Measurements from ENCODE around the gene MAPT.

MAPT gene

DNA sequence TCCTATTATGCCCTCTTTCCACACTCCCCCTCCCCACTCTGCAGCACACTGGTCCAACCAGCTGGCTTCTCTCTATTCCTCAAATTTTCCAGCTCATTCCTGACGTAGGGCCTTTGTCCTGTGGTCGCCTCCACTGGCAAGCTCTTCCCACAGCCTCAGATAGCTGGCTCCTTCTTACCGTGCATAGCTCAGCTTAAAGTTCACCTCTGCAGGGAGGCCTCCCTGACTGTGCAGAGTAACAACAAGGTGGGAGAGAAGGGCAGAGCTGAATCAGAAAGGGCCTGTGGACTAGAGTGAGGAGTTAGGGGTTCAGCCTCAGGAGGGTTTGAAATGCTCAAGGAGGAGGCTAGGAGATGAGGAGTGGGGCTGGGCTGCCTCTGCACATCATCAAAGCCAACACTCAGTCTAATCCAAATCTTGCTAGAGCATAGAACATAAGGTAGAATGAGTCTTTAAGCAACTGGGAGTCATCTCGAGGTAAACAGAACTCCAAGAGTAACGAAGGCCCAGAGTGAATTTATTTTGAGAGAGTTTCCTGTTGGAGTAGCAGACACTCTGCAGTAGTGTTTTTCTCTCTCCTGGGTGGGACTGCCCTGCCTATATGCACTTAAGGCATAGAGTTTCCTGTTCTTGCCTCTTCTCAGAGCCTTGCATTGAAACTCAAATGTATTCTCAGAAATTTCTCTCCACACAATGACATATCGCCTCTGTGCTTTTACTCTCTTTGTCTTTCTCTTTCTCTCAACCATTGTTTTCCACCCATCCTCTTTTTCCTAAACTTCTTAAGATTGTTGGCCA, 30.3 kb upstream of the MAPT start:
- DNase-seq: no peak

DNA sequence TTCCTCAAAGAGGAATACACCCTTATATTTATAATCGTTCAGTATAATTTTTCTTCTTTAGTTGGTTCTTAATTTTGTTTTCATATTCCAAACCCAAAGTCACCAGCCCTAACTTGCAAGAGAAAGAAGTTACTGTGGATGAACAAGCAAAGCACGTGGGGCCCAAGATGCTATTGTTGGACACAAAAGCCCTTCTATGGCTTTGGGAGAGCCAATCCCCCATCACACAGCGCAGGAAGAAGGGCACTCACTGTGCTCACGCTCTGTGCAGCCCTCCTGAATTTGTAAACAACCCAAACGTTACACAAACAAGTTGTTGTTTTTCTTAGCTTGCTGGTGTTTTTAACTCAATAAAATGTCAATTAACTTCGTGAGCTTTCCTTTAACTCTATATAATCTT, 27.2 kb upstream of the MAPT start:
- DNase-seq: no peak

DNA sequence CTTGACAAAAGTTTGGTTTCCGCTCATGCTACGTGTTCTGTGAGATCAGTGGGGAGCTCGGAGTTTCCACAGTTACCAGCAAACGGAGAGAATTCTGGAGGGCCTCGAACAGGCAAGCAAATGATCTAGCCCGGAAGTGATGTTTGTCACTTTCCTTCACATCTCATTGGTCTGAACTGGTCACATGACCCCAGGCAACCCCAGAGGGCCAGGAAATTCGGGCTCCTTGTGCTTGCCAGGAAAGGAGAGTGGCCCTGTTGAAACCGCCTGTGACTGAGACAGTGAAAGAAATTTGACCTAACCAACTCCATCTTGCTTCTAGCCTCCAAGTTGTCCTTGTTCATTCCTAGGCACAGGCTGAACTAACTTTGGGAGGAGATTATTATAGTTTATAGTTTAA, 26.7 kb upstream of the MAPT start:
- DNase-seq: no peak

DNA sequence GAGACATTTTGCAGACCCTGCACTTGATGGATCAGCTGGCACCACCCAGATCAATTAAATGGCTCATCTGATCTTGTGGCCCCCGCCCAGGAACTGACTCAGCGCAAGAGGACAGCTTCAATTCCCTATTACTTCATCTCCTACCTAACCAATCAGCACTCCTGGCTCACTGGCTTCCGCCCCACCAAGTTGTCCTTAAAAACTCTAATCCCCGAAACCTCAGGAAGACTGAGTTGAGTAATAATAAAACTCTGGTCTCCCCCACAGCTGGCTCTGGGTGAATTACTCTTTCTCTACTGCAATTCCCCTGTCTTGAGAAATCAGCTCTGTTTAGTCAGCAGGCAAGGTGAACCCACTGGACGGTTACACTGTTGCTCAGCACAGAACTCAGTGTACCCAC, 26.1 kb upstream of the MAPT start:
- no peak for DNase-seq

DNA sequence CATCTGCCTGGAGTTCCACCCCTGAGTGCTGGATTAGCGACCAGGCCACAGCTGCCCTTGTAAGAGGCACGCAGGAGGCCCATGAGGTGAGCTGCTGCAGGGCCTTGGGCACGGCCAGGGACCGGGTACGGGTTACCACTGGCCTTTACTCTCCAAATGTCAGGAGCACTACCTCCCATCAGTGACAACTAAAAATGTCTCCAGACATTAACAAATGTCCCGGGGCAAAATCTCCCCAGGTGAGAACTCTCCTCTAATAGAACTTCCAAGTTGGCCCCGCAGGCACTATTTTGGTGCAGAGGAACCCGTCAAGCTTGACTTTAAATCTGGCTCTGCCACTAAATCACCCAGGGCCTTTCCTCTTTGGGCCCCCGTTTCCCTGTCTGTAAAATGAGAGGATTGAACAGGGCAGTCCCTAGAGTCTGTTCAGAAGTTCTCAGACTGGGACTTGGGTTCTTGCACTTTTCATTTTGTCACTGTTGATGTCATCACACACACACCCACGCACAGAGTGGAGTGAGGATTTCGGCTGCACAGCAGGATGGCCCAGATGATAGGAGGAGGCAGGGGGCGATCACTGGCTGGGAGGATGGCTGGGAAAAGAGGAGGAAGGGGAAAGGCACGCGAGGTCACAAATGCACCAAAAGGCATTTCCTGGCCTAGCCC, 24.5 kb upstream of the MAPT start:
- DNase-seq: no peak

DNA sequence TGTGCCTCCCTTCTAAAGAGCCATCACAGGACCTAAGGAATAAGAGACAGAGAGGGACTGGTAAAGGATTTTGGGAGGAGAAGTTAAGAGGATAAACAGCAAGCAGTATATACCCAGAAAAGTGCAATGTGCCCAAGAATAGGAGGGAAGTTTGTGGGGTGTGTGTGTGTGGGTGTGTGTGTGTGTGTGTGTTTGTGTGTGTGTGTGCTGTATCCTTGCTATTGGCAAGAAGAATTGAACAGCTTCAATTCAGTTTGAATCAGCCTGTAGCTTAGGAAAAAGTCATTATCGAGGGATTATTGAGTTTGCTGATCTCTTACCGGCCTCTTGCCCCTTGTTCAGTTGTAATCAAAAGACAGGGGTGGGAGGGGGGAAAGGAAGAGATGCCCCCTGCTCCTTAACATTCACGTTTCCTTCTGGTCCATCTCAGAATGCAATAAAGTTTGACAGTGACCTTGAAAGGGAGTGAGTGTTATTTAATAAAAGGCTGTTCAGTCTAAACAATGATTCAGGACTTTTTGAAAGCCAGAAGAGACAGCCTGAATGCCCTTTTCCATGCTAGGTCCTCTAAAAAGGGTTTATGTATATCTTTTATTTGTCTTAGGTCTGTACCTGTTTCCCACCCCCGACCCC, 23.9 kb upstream of the MAPT start:
- no peak for DNase-seq

DNA sequence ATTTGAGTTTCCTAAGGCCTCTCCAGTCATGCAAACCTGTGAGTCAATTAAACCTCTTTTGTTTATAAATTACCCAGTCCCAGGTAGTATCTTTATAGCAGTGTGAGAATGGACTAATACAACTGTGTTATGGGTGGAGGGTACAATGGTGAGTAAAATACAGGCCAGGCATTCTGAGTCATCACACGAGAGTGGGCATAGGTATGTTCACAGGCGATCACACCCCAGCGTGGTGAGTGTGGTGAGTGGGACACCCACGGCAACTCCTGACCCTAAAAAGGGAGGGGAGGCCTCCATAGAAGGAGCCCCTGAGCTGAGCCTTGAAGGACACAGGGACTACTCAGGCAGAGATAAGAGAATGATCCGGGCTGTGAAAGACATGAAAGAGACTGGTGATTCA, 22.6 kb upstream of the MAPT start:
- DNase-seq: no peak

DNA sequence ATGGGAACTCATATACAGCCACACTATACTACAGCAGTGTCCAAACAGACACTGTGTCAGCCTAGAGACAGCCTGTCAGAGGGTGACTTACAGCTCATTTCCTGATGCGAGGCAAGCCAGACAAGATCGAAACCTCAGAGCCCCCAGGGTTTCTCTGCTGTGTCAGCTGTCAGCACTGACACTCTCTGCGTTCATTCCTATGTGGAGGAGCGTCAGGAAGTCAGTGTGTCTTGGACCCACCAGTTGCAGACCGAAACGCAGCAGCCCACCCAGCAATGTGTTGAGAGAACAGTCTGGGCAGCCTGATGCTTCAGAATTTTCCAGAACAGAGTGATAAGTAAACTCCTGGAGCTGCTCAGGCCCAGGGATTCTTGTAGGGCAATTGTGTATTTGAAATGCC, 20.6 kb upstream of the MAPT start:
- DNase-seq: no peak

DNA sequence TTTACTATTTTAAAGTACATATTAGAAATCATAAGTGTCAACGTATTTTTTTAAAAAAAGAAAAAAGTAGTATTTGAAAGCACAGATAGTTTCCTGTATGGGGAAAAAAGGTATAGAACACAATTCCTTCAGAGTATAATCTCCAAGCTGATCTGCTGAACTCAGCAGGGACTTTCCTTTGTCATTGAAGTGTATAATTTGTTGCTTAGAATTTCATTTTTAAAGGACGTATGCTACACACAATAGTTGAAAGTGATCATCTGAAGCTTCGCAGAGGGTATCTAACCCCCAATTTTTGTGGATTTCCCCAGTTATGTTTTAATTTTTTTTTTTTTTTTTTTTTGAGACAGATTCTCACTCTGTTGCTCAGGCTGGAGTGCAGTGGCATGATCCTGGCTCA, 20.2 kb upstream of the MAPT start:
- DNase-seq: no peak

DNA sequence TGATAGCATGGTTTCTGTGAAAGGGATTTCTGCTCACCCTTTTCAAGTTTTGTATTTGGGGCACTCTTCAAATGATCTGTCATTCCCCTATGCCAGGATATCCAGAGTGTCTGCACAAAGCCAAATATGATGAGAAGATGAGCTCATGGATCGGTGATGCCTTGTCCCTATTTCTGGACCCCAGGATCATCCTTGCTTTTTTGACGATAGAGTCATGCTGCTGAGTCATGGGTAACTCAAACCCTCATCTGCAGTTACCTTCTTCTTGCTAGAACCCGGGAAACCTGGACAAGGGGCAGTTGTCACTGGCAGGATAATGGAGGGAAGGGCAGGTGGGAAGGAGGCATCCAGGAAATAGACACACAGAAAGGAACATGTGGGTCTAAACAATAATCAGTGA, 17.8 kb upstream of the MAPT start:
- DNase-seq: no peak

DNA sequence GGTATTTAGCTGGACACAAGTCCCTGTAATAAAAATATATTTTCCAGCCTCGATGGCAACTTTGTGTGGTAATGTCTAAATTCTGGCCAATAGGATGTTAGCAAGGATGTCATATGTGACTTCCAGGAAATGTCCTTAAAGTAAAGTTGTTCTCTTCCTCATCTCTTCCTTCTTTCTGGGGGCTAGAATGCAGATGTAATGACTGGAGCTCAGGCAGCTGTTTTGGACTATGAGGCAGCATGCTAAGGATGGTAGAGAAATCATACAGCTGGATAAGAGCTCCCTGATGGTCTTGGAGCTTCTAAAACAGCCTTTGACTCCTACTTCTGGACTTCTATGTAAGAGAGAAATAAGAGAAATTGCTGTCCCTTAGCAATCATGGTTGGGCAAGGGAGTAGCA, 16.9 kb upstream of the MAPT start:
- no peak for DNase-seq

DNA sequence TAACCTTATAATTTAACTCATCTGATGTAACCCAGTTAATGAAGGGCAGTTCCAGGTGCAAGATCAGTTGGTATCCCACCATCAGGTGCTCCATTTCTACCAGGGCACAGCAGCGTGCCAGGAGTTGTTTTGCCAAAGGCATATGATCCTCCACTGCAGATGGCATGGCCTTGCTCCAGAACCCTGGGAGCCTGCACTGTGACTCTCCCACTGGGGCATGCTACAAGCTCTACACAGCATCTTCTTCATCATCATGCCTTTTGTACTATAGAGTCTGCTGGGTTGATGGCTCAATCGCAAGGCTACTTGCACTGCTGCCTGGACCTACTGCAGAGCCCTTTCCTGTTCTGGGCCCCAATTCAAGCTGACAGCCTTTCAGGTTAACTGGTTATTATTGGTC, 11.3 kb upstream of the MAPT start:
- DNase-seq: no peak

DNA sequence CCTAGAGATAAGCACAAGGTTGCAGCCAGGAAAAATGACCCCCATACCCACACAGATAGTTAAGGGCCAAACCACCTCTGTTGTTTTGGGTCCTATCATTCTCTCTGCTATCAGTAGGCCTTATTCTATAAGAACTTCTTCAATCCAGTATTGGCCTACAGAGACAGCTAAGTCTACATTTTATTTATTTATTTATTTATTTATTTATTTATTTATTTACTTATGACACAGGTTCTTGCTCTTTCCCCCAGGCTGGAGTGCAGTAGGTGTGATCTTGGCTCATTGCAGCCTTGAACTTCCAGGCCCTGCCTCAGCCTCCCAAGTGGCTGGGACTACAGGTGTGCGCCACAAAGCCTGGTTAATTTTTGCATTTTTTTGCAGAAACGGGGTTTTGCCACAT, 7.5 kb upstream of the MAPT start:
- DNase-seq: no peak

DNA sequence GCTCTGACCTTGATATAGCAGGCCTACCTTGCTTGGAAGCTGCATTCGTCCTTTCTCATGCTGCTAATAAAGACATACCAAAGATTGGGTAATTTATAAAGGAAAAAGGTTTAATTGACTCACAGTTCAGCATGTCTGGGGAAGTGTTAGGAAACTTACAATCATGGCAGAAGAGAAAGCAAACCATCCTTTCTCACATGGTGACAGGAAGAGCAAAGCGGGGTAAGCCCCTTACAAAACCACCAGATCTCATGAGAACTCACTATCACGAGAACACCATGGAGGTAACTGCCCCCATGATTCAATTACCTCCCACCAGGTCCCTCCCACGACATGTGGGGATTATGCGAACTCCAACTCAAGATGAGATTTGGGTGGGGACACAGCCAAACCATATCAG, 6.0 kb upstream of the MAPT start:
- no peak for DNase-seq

DNA sequence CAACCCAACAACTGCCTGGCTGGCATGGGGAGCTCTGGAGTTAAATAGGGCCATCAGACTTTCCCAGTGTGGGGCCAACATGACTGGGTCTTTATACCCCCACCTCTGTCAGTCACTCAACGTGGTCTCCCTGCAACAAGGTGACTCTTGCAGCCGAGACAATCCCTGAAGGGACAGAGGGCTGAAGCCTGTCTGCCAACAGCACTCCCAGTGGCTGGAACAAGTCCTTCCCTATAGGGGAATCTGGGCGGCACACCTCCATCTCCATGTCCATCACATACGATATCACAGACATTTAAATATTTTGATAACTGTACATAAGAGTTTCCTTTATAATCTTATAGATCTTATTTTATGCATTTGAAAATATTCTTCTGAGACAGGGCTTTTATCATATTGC, 4.8 kb upstream of the MAPT start:
- DNase-seq: no peak

DNA sequence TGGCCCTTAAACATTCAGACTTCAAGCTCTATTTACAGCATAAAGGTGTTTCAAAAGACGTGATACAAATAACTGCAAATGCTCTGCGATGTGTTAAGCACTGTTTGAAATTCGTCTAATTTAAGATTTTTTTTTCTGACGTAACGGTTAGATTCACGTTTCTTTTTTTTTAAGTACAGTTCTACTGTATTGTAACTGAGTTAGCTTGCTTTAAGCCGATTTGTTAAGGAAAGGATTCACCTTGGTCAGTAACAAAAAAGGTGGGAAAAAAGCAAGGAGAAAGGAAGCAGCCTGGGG, 681 bp upstream of the MAPT start:
- DNase-seq: no peak

DNA sequence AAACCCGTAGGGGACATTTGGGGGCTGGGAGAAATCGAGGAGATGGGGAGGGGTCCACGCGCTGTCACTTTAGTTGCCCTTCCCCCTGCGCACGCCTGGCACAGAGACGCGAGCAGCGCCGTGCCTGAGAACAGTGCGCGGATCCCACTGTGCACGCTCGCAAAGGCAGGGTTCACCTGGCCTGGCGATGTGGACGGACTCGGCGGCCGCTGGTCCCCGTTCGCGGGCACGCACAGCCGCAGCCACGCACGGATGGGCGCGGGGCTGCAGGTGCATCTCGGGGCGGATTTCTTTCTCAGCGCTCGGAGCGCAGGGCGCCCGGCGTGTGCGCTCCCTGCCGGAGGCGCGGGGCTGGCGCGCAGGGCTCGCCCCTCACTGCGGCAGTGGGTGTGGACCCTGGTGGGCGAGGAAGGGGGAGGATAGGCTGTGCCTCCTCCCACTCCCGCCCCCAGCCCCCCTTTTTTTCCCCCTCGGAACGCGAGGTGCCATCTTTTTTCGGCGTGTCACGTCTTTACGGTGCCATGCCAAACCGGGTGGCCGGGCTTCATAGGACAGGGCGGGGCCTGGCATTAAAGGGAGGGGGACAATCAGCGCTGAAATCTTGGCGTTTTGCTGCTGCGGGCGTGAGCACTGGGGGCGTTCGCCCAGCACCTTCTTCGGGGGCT, 1.1 kb downstream of the MAPT start:
- peak; percentile 72 for DNase-seq

DNA sequence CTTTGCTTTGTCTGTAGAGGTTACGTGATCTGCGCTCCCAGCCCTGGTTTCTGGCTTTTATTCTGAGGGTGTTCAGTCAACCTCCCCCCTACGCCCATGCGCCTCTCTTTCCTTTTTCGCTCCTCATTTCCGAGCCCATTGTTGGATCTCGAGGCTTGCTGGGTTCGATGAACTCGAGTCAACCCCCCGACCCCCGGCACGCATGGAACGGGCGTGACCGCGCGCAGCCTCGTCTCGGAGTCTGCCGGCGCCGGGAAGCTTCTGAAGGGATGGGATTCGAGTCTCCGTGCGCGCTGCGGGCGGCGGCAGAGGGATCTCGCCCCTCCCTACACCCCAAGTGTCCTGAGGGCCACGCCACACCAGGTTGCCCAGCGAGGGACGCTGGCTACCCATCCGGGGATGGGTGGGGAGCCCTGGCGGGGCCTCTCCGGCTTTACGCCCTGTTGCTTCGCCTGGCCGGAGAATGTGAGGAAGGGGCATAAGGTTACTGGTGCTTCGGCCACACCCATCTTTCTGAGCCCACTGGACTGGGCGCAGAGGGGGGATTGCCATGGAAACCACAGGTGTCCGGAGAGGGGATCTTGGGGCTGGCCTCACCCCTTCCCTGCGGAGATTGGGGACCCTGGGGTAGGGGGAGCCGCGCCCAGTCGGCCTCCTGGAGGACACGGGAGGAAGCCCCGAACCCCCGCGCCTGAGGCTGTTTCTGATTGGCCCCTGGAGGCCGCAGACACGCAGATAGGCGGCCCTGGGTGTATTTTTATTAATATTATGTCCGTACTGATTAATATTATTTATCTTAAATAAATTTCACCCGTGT, 1.8 kb downstream of the MAPT start:
- DNase-seq: no peak

DNA sequence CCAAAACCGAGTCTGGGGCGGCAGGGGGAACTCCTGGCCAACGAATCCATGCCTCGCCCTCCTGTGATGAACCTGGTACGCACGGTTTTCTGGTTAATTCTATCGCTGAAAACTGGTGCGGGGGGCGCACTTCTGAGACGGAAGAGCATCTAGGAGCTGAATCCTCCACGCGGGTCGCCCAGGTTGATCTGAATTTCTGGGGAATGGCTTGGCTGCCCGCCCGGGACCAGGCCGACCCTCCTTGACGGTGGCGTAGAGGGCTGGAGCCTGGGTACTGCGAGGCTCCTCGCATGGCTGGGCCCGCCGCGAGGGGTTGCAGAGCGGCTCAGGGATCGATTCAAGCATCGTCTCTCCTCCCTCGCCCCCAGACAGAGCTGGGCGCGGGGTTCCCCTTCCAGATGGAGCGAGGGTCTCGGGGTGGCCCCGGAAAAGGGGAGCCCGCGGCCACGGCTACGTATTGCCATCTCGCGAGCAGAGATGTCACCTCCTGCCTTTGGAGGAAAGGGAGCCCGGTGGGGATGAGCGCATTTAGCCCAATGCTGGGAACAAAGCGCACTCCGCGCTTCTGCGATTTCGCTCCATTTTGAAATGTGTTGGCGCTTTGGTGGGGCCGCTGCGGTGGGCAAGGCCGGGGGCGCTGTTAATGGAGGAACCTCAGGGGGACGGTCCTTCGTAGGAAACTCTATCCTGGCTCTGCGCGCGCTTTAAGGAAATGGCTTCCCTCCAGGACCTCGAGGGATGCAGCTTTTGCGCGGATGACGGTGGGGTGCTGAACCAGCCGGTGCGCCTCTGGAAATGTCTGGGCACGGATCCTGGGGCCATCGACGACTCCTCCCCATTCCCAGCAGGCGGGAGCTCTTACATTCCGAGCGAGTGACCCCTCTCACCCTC, 2.7 kb downstream of the MAPT start:
- no peak for DNase-seq

DNA sequence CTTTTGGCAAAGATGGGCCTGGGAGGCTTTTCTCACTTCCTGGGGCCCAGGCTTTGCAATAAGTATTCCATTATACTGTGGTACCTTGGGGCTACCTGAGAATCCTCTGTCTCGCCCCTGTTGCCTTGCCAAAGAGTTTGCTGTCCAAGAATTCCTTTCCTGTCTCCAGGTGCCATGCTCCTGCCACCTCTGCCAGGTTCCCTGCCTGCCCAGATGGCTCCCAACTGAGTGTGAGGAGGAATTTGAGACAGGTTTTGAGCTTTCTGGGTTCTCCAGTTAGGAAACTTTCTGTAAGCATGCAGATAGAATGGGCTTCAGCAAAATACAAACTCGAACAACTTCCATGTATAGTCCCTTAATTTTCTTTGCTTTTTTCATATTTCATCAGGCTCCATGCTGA, 5.8 kb downstream of the MAPT start:
- no peak for DNase-seq

DNA sequence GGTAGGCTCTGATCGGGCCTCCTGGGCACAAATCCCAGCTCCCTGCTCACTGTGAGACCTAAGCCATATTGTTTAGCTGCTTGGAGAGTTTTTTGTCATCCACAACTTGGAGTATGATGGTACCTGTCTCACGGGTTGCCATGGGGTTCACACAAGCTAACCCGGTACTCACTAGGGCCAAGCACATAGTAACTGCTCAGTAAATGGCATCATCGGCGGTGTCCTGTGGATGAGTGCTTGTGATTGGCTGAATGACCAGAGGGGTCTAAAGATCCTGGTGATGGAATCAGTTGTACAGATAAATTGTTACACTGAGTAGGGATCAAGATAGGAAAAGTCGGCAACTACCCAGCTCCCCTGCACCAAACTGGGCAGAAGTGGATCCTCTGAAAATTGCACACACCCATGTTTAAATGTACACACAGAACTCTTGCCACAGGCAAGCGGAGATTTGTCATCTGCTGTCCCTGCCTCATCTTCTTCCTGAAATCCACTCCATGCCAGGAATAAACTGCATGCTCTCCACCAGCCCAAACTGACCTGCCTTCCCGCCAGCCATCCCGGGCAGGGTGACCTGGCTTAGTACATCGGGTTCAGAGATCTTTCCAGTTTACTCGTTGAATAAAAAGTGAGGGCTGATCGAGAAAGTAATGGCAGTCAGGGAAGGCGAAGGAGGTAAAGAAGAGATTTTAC, 6.5 kb downstream of the MAPT start:
- DNase-seq: no peak
